ENCODE measurements around the gene NRXN2. TPM values are rescaled to one million over a fixed set of nuclear protein-coding genes. Genes with fewer than 3 reads are reported as not detected.

The NRXN2 gene
- total RNA-seq, 1 donor from 2014 or later, result 0.14 TPM

DNA sequence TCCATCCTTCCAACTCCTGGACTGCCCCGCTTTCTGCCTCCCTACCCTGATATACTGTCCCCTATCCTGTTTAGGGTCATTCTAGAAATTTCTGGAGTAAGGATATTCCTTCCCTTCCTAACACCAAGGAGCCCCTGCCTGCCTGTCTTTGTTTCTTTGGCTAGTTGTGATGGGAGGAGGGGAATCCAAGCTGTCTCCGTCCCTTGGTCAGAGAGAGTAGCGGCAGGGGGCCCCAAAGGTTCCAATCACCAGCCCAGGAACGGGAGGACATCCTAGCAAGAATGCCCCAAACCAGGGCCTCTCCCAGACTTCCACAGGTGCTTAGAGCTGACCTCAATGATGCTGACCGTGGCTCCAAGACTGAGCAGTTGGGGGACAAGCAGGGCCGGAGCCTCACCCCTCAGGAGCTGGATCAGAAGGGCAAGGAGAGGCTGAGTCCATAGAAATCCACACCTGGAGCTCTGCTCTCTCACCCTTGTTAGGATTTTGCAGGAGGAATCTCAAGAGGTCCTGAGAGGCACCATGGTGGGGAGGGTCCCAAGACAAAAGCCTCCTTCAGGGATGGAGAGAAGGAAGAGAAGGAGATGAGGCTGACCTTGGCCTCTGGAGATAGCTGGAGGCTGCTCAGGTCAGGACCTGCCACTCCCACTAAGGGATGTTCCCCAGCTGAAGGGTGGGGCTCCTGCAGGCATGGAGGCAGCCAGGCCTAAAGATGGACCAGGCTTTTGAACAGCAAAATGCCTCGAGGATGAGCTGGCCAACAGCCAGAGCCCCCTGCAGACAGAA is 118.3 kb downstream of the NRXN2 start:
- H3K27me3 ChIP-seq (ENCODE audit: insufficient read depth, low read length), result peaks cover 7% of the 10 kb centered on the region
- H4K20me1 ChIP-seq (ENCODE audit: insufficient read depth, low read length), result no peaks in the 10 kb centered on the region
- DNase-seq (ENCODE audit: low read depth), result no peak
- Mint-ChIP-seq H3K4me3 (ENCODE audit: unreplicated experiment) (no peak overlapping the region), H3K9me3 (ENCODE audit: unreplicated experiment) (no peaks in the 10 kb centered on the region), H3K27me3 (ENCODE audit: low read depth, unreplicated experiment) (peaks cover 46% of the 10 kb centered on the region), H3K4me1 (ENCODE audit: low read depth, unreplicated experiment) (no peaks in the 10 kb centered on the region), H3K27ac (ENCODE audit: unreplicated experiment) (no peak overlapping the region), H3K36me3 (ENCODE audit: low read depth, unreplicated experiment) (no peaks in the 10 kb centered on the region)
- no peaks in the 10 kb centered on the region for H3K4me1 ChIP-seq (ENCODE audit: insufficient read depth, low read length)
- H3K79me2 ChIP-seq (ENCODE audit: insufficient read depth, low read length), result no peaks in the 10 kb centered on the region
- H3K9ac ChIP-seq (ENCODE audit: low read length), result no peak overlapping the region
- TF ChIP-seq, protein P1, sequence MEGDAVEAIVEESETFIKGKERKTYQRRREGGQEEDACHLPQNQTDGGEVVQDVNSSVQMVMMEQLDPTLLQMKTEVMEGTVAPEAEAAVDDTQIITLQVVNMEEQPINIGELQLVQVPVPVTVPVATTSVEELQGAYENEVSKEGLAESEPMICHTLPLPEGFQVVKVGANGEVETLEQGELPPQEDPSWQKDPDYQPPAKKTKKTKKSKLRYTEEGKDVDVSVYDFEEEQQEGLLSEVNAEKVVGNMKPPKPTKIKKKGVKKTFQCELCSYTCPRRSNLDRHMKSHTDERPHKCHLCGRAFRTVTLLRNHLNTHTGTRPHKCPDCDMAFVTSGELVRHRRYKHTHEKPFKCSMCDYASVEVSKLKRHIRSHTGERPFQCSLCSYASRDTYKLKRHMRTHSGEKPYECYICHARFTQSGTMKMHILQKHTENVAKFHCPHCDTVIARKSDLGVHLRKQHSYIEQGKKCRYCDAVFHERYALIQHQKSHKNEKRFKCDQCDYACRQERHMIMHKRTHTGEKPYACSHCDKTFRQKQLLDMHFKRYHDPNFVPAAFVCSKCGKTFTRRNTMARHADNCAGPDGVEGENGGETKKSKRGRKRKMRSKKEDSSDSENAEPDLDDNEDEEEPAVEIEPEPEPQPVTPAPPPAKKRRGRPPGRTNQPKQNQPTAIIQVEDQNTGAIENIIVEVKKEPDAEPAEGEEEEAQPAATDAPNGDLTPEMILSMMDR (IDR thresholded peaks at IDR 0.05; ENCODE audit: insufficient read depth, low read depth, low read length), result no peak
- TF ChIP-seq EZH2 (IDR thresholded peaks at IDR 0.05; ENCODE audit: insufficient read depth, low read length), result no peak
- FAIRE-seq, result no peak
- no peak overlapping the region for H3K4me3 ChIP-seq (ENCODE audit: insufficient read depth, low read depth, low read length)
- no peak overlapping the region for H2AFZ ChIP-seq (ENCODE audit: low read depth, low read length)
- H3K27ac ChIP-seq (ENCODE audit: low read depth, low read length), result no peak overlapping the region
- no peak overlapping the region for H3K4me2 ChIP-seq (ENCODE audit: low read length)
- no peaks in the 10 kb centered on the region for H3K36me3 ChIP-seq (ENCODE audit: insufficient read depth, low read length)
- H3K9me3 ChIP-seq (ENCODE audit: insufficient read depth, low read depth, low read length), result no peaks in the 10 kb centered on the region

DNA sequence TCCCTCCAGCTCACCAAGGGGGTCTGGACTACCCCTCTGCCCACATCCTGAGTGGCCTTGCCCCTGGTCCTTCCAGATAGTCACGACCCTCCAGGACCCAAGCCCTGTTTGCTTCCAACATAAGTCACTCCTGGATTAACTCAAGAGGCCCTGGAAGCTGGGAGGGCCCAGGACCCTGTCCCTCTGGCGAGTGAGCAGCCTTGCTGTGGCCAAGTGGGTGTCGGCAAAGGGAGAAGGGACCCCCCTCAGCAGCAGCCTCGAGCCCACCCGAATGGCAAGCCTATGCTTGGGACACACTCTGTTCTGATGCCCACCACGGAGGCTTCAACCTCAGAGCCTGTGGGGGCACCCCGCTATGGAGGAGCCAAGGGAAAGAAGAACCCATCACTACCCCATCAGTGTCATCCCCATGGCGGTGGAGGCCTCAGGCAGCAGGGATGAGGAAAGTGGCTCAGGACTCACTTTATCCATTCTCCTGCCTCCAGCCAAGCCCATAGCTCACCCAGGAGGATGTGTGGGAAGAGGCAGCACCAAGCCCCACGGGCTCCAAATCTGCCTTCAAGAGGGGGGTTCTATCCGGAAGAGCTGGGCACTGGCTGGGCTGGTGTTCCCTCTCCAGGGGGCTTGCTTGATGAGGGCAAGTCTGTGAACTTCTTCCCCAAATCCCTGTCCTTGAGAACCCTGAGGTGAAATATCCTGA is 119.4 kb downstream of the NRXN2 start:
- FAIRE-seq (no peak), DNase-seq (ENCODE audit: low read depth) (no peak)
- H4K20me1 ChIP-seq (ENCODE audit: insufficient read depth, low read length), result no peaks in the 10 kb centered on the region
- no peak overlapping the region for H3K27ac Mint-ChIP-seq (ENCODE audit: unreplicated experiment)
- H3K27ac ChIP-seq (ENCODE audit: low read depth, low read length), result no peak overlapping the region
- no peak overlapping the region for H3K4me3 ChIP-seq (ENCODE audit: insufficient read depth, low read depth, low read length)
- H3K9ac ChIP-seq (ENCODE audit: low read length), result no peak overlapping the region
- no peaks in the 10 kb centered on the region for H3K36me3 Mint-ChIP-seq (ENCODE audit: low read depth, unreplicated experiment)
- no peaks in the 10 kb centered on the region for H3K4me1 ChIP-seq (ENCODE audit: insufficient read depth, low read length)
- H2AFZ ChIP-seq (ENCODE audit: low read depth, low read length), result no peak overlapping the region
- H3K9me3 Mint-ChIP-seq (ENCODE audit: unreplicated experiment), result no peaks in the 10 kb centered on the region
- no peak overlapping the region for H3K4me2 ChIP-seq (ENCODE audit: low read length)
- TF ChIP-seq EZH2 (IDR thresholded peaks at IDR 0.05; ENCODE audit: insufficient read depth, low read length), result no peak
- TF ChIP-seq, protein P1 (IDR thresholded peaks at IDR 0.05; ENCODE audit: insufficient read depth, low read depth, low read length), result no peak
- peaks cover 5% of the 10 kb centered on the region for H3K27me3 ChIP-seq (ENCODE audit: insufficient read depth, low read length)
- peaks cover 45% of the 10 kb centered on the region for H3K27me3 Mint-ChIP-seq (ENCODE audit: low read depth, unreplicated experiment)
- no peaks in the 10 kb centered on the region for H3K9me3 ChIP-seq (ENCODE audit: insufficient read depth, low read depth, low read length)
- no peak overlapping the region for H3K4me3 Mint-ChIP-seq (ENCODE audit: unreplicated experiment)
- H3K4me1 Mint-ChIP-seq (ENCODE audit: low read depth, unreplicated experiment), result no peaks in the 10 kb centered on the region
- no peaks in the 10 kb centered on the region for H3K79me2 ChIP-seq (ENCODE audit: insufficient read depth, low read length)
- no peaks in the 10 kb centered on the region for H3K36me3 ChIP-seq (ENCODE audit: insufficient read depth, low read length)

Data from astrocyte (in vitro differentiated cells and primary cell).